DND-41 (cell line): ENCODE data around the gene AAGAB.
"Not testable (repeated sequence)": the region's sequence is repeated elsewhere in the genome, so short reads cannot be mapped to it uniquely, and the experiment has no call there.

Experiments used
- ATAC-seq: fragments of 200-7000 bp; cut with Tn5 transposase; 3 replicates; pipeline ENCODE4 v1.9.1; 2021; ENCODE audit warnings: low read depth; ENCODE audit not compliant: insufficient read depth
- DNase-seq: peaks from one replicate; pipeline ENCODE4 v3.0.0-alpha.2; 2020
- H2AFZ ChIP-seq: 2 replicates; pipeline ENCODE4 v1.6.0; 2012; ENCODE audit warnings: low read depth, low read length
- H3K27ac ChIP-seq: 2 replicates; pipeline ENCODE4 v1.5.1; 2012; ENCODE audit warnings: low read length, inconsistent platforms
- H3K27me3 ChIP-seq: fragments of 200-600 bp; sonication (generic); 2 replicates; pipeline ENCODE4 v1.6.0; 2012; ENCODE audit warnings: low read length, mild to moderate bottlenecking, inconsistent platforms; ENCODE audit not compliant: insufficient read depth, poor library complexity
- H3K36me3 ChIP-seq: 2 replicates; pipeline ENCODE4 v1.5.1; 2012; ENCODE audit warnings: low read length, inconsistent platforms; ENCODE audit not compliant: insufficient read depth
- H3K4me1 ChIP-seq: 2 replicates; pipeline ENCODE4 v1.5.1; 2012; ENCODE audit warnings: mild to moderate bottlenecking, low read length; ENCODE audit not compliant: insufficient read depth
- H3K4me2 ChIP-seq: 2 replicates; pipeline ENCODE4 v1.6.0; 2012; ENCODE audit warnings: mild to moderate bottlenecking, moderate library complexity, low read length, inconsistent platforms; ENCODE audit not compliant: insufficient read depth
- H3K4me3 ChIP-seq, 2 experiments: fragments of 200-600 bp in 1 of 2; shearing (Covaris generic) in 1 of 2; 2 replicates each; pipeline ENCODE4 v1.5.1; 2012 to 2016; ENCODE audit warnings: inconsistent platforms in 2 of 2, low read length in 2 of 2, mild to moderate bottlenecking in 2 of 2, low read depth in 1 of 2, moderate library complexity in 1 of 2
- H3K79me2 ChIP-seq: 2 replicates; pipeline ENCODE4 v1.6.0; 2012; ENCODE audit warnings: low read length, inconsistent platforms; ENCODE audit not compliant: insufficient read depth
- H3K9ac ChIP-seq: 2 replicates; pipeline ENCODE4 v1.6.0; 2012; ENCODE audit warnings: low read depth, mild to moderate bottlenecking, inconsistent platforms, low read length, moderate library complexity
- H3K9me3 ChIP-seq: 2 replicates; pipeline ENCODE4 v1.5.1; 2012; ENCODE audit warnings: low read length, moderate library complexity, mild to moderate bottlenecking, inconsistent platforms; ENCODE audit not compliant: insufficient read depth, severe bottlenecking
- H4K20me1 ChIP-seq: 2 replicates; pipeline ENCODE4 v1.6.0; 2012; ENCODE audit warnings: low read length; ENCODE audit not compliant: insufficient read depth
- EZH2 ChIP-seq: IDR thresholded peaks from 3 replicates; pipeline ENCODE4 v1.6.1; 2012; ENCODE audit warnings: borderline replicate concordance, low read depth, mild to moderate bottlenecking, moderate library complexity, low read length, inconsistent platforms; ENCODE audit not compliant: severe bottlenecking
- TF ChIP-seq, protein P1 (sequence below): IDR thresholded peaks from 2 replicates; pipeline ENCODE4 v1.5.1; 2012; ENCODE audit warnings: borderline replicate concordance, low read length, moderate library complexity, mild to moderate bottlenecking; ENCODE audit not compliant: poor library complexity, severe bottlenecking; ENCODE audit errors: extremely low read depth

The AAGAB gene

GRCh38 chr15:67296684-67297083 lies 42.2 kb upstream of the AAGAB start:
- H2AFZ ChIP-seq: no peak overlapping the region
- H3K27ac ChIP-seq: no peak overlapping the region
- no peaks in the 10 kb centered on the region for H3K79me2 ChIP-seq
- H3K27me3 ChIP-seq: no peaks in the 10 kb centered on the region
- H3K9me3 ChIP-seq: no peaks in the 10 kb centered on the region
- H3K4me3 ChIP-seq: no peak overlapping the region
- H3K4me2 ChIP-seq: no peak overlapping the region
- no peak overlapping the region for H3K9ac ChIP-seq
- no peaks in the 10 kb centered on the region for H3K4me1 ChIP-seq
- ATAC-seq (no peak), DNase-seq (no peak)
- no peaks in the 10 kb centered on the region for H4K20me1 ChIP-seq
- no peaks in the 10 kb centered on the region for H3K36me3 ChIP-seq
- no peak for TF ChIP-seq EZH2
- TF ChIP-seq, protein P1, sequence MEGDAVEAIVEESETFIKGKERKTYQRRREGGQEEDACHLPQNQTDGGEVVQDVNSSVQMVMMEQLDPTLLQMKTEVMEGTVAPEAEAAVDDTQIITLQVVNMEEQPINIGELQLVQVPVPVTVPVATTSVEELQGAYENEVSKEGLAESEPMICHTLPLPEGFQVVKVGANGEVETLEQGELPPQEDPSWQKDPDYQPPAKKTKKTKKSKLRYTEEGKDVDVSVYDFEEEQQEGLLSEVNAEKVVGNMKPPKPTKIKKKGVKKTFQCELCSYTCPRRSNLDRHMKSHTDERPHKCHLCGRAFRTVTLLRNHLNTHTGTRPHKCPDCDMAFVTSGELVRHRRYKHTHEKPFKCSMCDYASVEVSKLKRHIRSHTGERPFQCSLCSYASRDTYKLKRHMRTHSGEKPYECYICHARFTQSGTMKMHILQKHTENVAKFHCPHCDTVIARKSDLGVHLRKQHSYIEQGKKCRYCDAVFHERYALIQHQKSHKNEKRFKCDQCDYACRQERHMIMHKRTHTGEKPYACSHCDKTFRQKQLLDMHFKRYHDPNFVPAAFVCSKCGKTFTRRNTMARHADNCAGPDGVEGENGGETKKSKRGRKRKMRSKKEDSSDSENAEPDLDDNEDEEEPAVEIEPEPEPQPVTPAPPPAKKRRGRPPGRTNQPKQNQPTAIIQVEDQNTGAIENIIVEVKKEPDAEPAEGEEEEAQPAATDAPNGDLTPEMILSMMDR: no peak

GRCh38 chr15:67296188-67296587 lies 41.7 kb upstream of the AAGAB start:
- no peaks in the 10 kb centered on the region for H4K20me1 ChIP-seq
- H3K9me3 ChIP-seq: no peaks in the 10 kb centered on the region
- H3K4me1 ChIP-seq: no peaks in the 10 kb centered on the region
- H3K4me2 ChIP-seq: no peak overlapping the region
- H2AFZ ChIP-seq: no peak overlapping the region
- no peak for TF ChIP-seq EZH2
- TF ChIP-seq, protein P1: no peak
- ATAC-seq: no peak
- no peaks in the 10 kb centered on the region for H3K79me2 ChIP-seq
- DNase-seq: no peak
- no peak overlapping the region for H3K27ac ChIP-seq
- H3K36me3 ChIP-seq: no peaks in the 10 kb centered on the region
- H3K4me3 ChIP-seq: no peak overlapping the region
- H3K9ac ChIP-seq: no peak overlapping the region
- H3K27me3 ChIP-seq: no peaks in the 10 kb centered on the region

DNA sequence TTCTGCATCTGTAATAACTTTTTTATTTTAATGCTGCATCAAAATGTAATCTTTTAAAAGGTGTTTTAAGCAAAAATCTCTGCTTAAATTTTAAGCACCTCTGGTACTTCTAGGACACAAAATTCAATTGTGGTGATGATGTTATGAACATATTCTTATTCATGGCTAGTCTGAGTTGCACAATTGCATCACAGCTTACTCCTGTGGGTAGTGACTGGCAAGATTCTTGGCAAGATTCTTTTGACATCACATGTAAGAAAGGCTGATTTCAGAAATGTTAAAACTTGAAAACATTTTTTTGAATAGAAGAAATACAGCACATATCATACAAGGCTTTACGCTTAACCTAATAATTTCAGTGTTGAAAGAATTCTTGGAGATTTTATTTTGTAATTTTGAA lies 35.9 kb upstream of the AAGAB start:
- Histone ChIP-seq H3K27me3 (no peaks in the 10 kb centered on the region), H3K4me2 (no peak overlapping the region), H3K79me2 (no peaks in the 10 kb centered on the region), H3K36me3 (no peaks in the 10 kb centered on the region), H2AFZ (no peak overlapping the region), H3K9me3 (no peaks in the 10 kb centered on the region), H3K9ac (no peak overlapping the region), H3K4me1 (no peaks in the 10 kb centered on the region), H3K27ac (no peak overlapping the region), H4K20me1 (no peaks in the 10 kb centered on the region), H3K4me3 (no peak overlapping the region)
- TF ChIP-seq, protein P1: no peak
- DNase-seq: no peak
- no peak for ATAC-seq

DNA sequence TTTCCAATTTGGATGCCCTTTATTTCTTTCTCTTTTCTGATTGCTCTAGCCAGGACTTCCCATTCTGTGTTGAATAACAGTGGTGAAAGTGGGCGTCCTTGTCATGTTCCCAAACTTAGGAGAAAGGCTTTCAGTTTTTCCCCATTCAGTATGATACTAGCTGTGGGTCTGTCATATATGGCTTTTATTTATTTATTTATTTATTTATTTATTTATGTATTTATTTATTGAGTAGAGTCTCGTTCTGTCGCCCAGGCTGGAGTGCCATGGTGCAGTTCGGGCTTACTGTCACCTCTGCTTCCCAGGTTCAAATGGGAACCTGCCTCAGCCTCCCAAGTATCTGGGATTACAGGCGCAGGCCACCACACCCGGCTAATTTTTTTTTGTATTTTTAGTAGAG lies 31.9 kb upstream of the AAGAB start:
- H3K9ac ChIP-seq, H4K20me1 ChIP-seq, H3K4me3 ChIP-seq, H3K4me2 ChIP-seq, ATAC-seq, DNase-seq, H3K79me2 ChIP-seq, H3K27ac ChIP-seq, H3K9me3 ChIP-seq, H3K27me3 ChIP-seq, H2AFZ ChIP-seq, H3K36me3 ChIP-seq, H3K4me1 ChIP-seq: not testable (repeated sequence)

DNA sequence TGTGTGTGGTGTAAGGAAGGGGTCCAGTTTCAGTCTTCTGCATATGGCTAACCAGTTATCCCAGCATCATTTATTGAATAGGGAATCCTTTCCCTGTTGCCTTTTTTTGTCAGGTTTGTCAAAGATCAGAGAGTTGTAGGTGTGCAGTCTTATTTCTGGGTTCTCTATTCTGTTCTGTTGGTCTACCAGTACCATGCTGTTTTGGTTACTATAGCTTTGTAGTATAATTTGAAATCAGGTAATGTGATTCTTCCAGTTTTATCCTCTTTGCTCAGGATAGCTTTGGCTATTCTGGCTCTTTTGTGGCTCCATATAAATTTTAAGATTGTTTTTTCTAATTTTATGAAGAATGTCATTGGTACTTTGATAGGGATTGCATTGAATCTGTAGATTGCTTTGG lies 31.2 kb upstream of the AAGAB start:
- H3K27me3 ChIP-seq, H3K9me3 ChIP-seq, H3K4me1 ChIP-seq, H3K9ac ChIP-seq, H3K4me3 ChIP-seq, H3K36me3 ChIP-seq, ATAC-seq, DNase-seq, H3K79me2 ChIP-seq, H2AFZ ChIP-seq, H3K27ac ChIP-seq, H4K20me1 ChIP-seq, H3K4me2 ChIP-seq: not testable (repeated sequence)
